ENCODE data around the gene IQCE. TPM values are rescaled to one million over a fixed set of nuclear protein-coding genes. Genes with fewer than 3 reads are reported as not detected.

The IQCE gene
- total RNA-seq, 2 donors from 2014 or later = 11.6 to 17.7 TPM

DNA sequence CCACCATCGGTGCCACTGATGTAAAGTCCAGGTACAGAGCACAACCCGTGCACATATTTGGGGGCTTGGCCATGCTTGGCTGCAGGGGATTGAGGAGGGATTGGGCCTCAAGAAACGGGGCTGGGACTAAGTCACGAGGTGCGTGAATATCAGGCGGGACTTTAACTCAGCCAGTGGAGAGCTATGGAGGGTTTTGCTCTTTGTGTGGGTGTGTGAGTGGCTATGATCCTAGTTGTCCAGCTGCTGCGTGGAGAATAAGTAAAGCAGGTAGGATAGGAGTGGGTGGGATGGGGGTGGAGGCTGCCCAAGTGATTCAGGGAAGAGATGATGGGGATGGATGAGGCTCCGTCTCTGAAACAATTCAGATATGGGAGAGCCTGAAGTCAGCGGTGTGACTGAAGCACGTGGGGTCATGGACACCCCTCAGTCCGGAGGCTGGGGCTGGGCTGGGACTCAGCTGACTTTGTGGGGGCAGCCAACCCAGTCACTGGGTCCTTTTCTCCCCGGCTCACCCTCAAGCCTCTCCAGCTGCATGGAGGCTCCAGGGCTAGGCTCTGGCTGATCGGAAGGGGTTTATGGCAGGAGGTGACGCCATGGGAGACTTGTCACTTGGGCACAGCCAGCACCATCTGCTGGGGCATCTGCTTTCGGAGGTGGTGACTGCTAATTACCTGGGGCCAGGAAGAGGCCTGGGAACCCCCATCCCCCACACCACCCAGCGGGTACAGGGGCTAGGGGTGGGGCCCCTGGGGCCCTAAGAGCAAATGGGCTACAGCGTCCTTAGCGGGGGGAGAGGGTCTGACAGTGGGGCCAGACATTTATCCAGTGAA lies 40.9 kb upstream of the IQCE start:
- H3K9me3 Mint-ChIP-seq = no peaks in the 10 kb centered on the region
- peaks cover 16 to 19% of the 10 kb centered on the region in 2 donors for H3K4me1 Mint-ChIP-seq (ENCODE audit: low read depth in 2 of 2)
- no peaks in the 10 kb centered on the region for H3K36me3 Mint-ChIP-seq
- peak overlapping the region in 1 of 2 donors; percentile 46 for H3K27ac Mint-ChIP-seq
- ATAC-seq (no peak), DNase-seq (ENCODE audit: low spot score) (no peak)
- no peaks in the 10 kb centered on the region for H3K27me3 Mint-ChIP-seq
- peak overlapping the region; percentile 61 for H3K4me3 Mint-ChIP-seq

DNA sequence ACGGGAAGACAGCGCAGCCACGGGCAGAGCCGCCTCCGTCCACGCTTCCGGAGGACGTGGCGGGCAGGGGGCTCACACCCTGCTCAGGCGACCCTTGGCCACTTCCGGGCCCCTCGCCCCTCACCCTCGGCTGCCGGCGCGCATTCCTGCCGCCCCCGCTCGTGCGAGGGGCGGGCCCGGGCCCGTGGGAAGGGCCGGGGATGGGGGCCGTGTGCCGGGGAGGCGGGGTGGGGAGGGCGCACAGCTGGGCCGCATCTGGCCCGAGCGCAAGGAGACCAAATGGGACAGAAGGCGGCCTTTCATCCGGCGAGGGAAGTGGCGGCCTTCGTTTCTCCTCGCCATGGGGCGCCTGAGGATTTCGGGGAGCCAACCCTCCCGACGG lies 40.1 kb upstream of the IQCE start:
- Mint-ChIP-seq H3K4me3 (peak overlapping the region; percentile 78), H3K9me3 (no peaks in the 10 kb centered on the region), H3K4me1 (ENCODE audit: low read depth in 2 of 2) (peaks cover 18 to 19% of the 10 kb centered on the region in 2 donors), H3K27ac (no peak overlapping the region), H3K36me3 (no peaks in the 10 kb centered on the region), H3K27me3 (no peaks in the 10 kb centered on the region)
- no peak for ATAC-seq
- DNase-seq (ENCODE audit: low spot score) = no peak

DNA sequence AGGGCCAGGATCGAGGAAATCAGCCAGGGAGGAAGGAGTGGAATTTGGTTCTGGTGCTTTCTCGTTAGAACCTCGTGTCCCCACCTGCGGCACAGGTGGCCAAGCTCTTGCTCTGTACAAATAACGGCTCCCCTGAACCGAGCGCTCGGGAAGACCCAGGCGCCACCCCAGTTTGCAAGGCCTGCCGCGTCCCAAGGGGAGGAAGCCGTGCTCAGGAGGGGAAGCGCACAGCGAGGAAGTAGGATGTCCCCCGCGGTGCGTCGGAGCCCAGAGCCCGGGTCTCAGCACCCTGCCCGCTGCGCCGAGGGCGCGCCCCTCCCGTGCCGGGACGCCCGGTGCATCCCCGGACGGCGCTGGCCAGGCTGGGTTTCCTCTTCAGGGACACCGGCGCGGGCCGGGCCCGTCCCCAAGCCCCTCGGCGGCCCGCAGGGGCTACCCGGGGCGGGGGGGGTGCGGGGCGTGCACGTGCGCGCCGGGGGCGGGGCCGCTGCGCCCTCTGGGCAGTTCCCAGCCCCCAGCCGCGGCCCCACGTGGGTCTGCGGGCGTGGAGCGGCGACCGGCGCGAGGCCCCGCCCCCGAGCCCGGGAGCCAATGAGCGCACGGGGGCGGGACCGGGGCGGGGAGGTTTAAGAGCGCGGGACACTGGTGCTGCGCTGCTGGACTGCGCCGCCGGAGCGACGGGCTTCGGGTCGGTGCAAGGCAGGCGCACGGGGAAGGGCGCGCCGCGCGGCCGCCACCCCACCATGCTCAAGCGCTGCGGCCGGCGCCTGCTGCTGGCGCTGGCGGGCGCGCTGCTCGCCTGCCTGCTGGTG lies 39.5 kb upstream of the IQCE start, which contains the start of gene LFNG:
LFNG (plus strand) TSS at position 656 of the 812 bp plus-strand sequence; CDS start at position 744, 88 bp downstream.
- peaks cover 18 to 19% of the 10 kb centered on the region in 2 donors for H3K4me1 Mint-ChIP-seq (ENCODE audit: low read depth in 2 of 2)
- peak within 1 kb of the TSS; percentile 90 for H3K4me3 Mint-ChIP-seq

DNA sequence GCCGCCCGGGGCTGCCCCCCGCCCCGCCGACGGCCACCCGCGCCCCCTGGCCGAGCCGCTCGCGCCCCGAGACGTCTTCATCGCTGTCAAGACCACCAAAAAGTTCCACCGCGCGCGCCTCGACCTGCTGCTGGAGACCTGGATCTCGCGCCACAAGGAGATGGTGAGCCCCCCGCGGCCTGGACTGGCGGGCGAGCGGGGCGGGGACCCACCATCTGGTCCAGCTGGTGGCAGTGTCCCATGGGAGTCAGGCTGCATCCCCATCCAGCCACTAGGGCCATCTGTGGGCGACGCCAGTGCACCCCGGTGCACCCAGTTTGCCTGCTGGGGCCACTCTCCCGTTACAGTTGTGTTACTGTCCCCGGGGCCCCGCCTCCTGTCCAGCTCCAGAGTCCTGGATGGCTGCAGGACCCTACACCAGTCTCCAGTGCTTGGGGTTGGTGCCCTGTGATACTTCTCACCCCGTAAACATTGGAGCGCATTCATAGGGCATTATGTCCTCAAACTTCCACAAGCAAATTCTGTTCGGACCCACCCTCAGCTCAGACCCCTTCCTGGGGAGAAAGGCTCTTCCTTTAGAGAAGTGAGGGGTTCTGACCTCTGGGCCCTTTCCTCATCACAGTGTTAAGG lies 38.5 kb upstream of the IQCE start:
- DNase-seq (ENCODE audit: low spot score) = no peak
- Mint-ChIP-seq H3K36me3 (no peaks in the 10 kb centered on the region), H3K9me3 (no peaks in the 10 kb centered on the region), H3K27me3 (no peaks in the 10 kb centered on the region), H3K4me1 (ENCODE audit: low read depth in 2 of 2) (peaks cover 18 to 19% of the 10 kb centered on the region in 2 donors), H3K27ac (peak overlapping the region; percentile 77 to 78), H3K4me3 (peak overlapping the region; percentile 90)
- ATAC-seq = no peak

More for the DNA sequence above, 39.5 kb upstream of the IQCE start, which contains the start of gene LFNG:
- DNase-seq (ENCODE audit: low spot score) (peak; percentile 93), ATAC-seq (peak; percentile 87 to 88)
- Mint-ChIP-seq H3K27ac (peak within 1 kb of the TSS; percentile 77 to 78), H3K9me3 (no peaks in the 10 kb centered on the region), H3K36me3 (no peaks in the 10 kb centered on the region), H3K27me3 (no peaks in the 10 kb centered on the region)

DNA sequence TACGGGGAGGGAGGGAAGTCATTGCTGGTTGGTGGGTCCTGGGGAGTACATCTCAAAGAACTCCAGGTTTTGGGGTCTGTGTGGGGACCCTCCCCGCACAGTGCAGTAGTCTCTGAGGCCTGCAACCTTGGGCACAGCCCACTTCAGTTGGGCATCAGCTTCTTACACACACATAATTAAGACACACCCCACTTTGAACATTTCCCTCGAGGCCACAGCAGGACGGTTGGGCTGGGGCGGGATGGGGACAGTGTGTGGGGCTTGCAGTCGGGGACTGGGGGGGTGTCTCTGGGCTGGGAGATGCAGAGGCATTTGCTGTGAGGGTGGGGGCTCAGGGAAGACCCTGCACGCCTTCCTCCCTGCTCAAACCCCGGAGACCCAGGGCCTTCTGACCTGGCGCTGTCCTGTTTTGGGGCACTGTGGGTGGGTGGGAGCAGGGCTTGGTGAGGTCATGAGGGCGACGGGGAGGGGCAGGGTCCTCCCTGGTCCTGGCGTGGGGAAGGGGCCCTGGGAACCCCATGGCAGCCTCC lies 38.0 kb upstream of the IQCE start:
- H3K9me3 Mint-ChIP-seq = no peaks in the 10 kb centered on the region

DNA sequence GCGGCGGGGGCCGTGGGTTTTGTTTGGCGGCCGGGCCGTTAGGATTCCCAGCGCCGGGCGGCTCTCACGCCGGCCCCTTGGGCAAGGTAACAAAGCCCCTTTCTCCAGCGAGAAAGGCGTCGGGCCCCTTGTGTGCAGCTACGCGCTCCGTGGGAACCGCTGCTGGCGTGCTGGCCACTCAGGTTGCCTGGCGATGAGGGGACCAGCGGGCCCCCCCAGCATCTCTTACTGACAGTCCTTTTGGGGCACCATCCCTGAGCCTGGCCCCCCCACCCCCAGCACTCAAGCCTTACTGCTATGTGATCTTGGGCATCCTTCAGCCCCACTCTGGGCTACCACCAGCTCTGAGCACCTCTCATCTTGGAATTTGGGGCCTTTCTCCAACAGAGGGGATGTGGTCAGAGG lies 37.4 kb upstream of the IQCE start:
- no peak for ATAC-seq

More for the DNA sequence above, 38.0 kb upstream of the IQCE start:
- no peaks in the 10 kb centered on the region for H3K36me3 Mint-ChIP-seq
- H3K27me3 Mint-ChIP-seq = no peaks in the 10 kb centered on the region
- H3K4me3 Mint-ChIP-seq = peak overlapping the region; percentile 90
- ATAC-seq = no peak
- peak overlapping the region; percentile 77 to 78 for H3K27ac Mint-ChIP-seq
- H3K4me1 Mint-ChIP-seq (ENCODE audit: low read depth in 2 of 2) = peaks cover 18 to 21% of the 10 kb centered on the region in 2 donors
- no peak for DNase-seq (ENCODE audit: low spot score)

DNA sequence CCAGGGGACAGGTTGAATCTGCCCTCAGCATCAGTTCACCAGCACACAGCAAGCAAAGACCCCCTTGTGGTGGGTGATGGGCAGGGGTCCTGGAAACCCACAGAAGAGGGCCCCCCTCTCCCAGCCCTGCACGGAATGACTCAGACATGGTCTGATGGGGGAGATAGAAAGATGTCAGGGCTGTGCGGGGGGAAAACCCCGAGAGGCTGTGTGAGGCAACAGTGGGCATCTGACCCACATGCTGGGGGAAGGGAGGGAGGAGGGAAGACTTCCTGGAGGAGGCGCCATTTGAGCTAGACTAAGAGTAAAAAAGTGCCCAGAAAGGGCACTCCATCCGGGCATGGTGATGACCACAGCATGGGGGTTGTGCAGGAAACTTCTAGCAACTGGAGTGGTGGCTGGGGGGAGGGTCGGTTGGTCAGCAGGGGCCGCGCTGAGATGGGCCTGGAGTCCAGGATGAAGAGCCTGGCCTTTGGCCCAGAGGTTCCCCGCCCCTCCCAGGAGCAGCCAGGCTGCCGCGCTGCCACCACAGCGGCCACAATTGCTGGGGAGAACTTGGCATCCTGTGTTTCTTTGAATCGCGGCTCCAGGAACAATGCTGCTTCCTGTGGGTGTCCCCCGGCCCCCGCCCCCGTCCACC lies 36.7 kb upstream of the IQCE start:
- Mint-ChIP-seq H3K4me1 (ENCODE audit: low read depth in 2 of 2) (peaks cover 18 to 25% of the 10 kb centered on the region in 2 donors), H3K27me3 (no peaks in the 10 kb centered on the region)
- ATAC-seq = peak; percentile 74 to 78

More for the DNA sequence above, 37.4 kb upstream of the IQCE start:
- Mint-ChIP-seq H3K9me3 (no peaks in the 10 kb centered on the region), H3K36me3 (no peaks in the 10 kb centered on the region), H3K27ac (peak overlapping the region; percentile 86 to 97), H3K4me1 (ENCODE audit: low read depth in 2 of 2) (peaks cover 18 to 25% of the 10 kb centered on the region in 2 donors), H3K4me3 (peak overlapping the region; percentile 90), H3K27me3 (no peaks in the 10 kb centered on the region)
- no peak for DNase-seq (ENCODE audit: low spot score)

DNA sequence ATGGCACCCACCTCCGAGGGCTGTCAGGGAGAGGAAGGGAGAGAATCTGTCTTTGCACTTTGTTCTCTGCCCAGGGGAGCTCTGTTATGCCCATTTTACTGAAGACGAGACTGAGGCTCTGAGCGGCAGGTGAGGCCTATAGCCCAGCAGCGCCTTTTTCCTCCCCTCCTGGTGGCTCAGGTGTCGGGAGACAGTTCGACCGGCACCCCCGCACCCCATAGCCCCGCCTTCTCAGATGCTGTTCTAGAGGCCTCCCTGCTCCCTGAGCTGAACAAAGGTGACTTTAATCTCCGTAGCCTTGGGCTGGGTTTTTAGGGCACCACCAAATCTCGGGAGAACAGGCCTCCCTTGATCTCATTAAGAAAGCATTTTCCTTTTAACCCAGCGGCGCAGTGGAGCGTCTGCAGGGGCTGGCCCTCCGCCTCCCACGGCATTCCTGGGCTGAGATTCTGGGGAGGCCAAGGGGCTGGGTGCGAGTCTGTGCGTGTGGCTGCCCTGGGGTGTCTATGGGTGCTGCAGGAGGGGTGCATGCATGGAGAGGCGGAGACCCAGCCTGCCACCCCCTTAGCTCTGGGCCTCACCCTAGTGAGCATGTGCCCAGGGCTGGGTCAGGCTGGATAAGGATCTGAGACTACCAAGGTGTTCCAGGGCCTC lies 35.9 kb upstream of the IQCE start:
- no peak for DNase-seq (ENCODE audit: low spot score)
- Mint-ChIP-seq H3K36me3 (no peaks in the 10 kb centered on the region), H3K4me1 (ENCODE audit: low read depth in 2 of 2) (peaks cover 18 to 26% of the 10 kb centered on the region in 2 donors), H3K27me3 (no peaks in the 10 kb centered on the region), H3K4me3 (peak overlapping the region; percentile 90), H3K9me3 (no peaks in the 10 kb centered on the region), H3K27ac (peak overlapping the region; percentile 86 to 97)
- ATAC-seq = no peak

More for the DNA sequence above, 36.7 kb upstream of the IQCE start:
- H3K4me3 Mint-ChIP-seq = peak overlapping the region; percentile 90
- no peaks in the 10 kb centered on the region for H3K36me3 Mint-ChIP-seq
- no peaks in the 10 kb centered on the region for H3K9me3 Mint-ChIP-seq
- peak overlapping the region; percentile 86 to 97 for H3K27ac Mint-ChIP-seq
- peak; percentile 94 for DNase-seq (ENCODE audit: low spot score)

DNA sequence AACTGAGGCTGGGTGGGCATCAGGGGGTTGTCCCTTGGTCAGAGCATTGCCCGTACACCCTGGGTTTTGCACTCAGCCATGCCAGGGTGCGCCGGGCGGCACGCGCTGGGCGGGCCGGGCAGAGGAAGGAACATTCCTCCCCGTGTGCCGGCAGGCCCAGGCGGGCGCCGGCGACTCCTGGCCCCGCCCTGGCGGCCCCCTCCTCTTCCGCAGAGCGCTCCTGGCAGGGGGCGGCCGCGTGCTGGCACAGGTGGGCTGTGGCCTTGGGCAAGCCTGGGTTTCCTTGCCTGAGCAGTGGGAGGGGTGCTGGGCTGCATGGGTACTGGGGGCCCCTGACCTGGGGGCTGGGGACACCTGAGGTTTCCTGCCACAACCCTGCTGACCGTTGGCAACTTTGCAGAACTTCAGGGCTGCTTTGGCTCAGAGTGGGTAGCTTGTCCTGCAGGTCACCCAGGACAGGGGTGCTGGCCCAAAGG lies 35.3 kb upstream of the IQCE start:
- ATAC-seq (no peak), DNase-seq (ENCODE audit: low spot score) (no peak)
- Mint-ChIP-seq H3K36me3 (no peaks in the 10 kb centered on the region), H3K27ac (peak overlapping the region; percentile 86 to 97), H3K27me3 (no peaks in the 10 kb centered on the region), H3K4me3 (peak overlapping the region; percentile 90), H3K4me1 (ENCODE audit: low read depth in 2 of 2) (peaks cover 24 to 31% of the 10 kb centered on the region in 2 donors), H3K9me3 (no peaks in the 10 kb centered on the region)

DNA sequence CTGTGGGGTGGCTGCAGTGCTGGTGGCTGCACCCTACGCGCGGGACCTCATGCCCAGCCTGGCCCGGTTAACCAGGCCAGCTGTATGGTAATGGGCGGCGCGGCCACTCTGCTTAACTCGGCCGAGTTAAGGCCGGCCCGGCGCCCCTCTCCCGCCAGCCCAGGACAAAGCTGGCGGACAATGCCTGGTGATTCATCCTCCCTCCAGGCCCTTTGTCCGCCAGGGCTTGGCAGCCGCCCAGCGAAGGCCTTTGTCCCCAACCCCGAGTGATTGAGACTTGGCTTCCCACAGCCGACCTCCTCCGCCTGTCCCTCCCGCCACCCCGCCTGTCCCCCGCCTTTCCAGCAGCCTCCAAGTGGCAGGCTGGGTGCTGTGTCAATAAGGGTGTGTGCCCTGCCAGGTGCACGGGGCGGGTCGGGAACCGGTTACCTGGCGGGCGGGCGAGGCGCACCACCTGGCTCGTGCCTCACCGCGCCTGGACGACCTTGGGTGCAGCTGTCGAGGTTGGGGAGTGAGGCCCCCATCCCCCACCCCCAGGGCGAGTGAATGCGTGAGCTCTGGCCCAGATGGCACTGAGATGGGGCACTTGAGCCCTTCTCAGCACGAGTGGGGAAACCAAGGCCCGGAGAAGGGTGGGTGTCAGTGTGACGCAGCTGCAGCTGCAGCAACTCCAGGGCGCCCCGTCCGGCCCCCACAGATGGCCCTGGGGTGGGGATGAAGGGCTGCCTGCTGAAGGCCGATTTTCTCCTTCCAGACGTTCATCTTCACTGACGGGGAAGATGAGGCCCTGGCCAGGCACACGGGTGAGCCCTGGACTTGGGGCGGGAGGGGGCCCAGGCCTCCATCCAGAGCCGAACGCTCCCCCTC lies 34.6 kb upstream of the IQCE start:
- Mint-ChIP-seq H3K4me1 (ENCODE audit: low read depth in 2 of 2) (peaks cover 28 to 31% of the 10 kb centered on the region in 2 donors), H3K27me3 (no peaks in the 10 kb centered on the region), H3K27ac (no peak overlapping the region), H3K9me3 (no peaks in the 10 kb centered on the region), H3K36me3 (no peaks in the 10 kb centered on the region), H3K4me3 (peak overlapping the region; percentile 90)
- ATAC-seq (no peak), DNase-seq (ENCODE audit: low spot score) (peak; percentile 46)

DNA sequence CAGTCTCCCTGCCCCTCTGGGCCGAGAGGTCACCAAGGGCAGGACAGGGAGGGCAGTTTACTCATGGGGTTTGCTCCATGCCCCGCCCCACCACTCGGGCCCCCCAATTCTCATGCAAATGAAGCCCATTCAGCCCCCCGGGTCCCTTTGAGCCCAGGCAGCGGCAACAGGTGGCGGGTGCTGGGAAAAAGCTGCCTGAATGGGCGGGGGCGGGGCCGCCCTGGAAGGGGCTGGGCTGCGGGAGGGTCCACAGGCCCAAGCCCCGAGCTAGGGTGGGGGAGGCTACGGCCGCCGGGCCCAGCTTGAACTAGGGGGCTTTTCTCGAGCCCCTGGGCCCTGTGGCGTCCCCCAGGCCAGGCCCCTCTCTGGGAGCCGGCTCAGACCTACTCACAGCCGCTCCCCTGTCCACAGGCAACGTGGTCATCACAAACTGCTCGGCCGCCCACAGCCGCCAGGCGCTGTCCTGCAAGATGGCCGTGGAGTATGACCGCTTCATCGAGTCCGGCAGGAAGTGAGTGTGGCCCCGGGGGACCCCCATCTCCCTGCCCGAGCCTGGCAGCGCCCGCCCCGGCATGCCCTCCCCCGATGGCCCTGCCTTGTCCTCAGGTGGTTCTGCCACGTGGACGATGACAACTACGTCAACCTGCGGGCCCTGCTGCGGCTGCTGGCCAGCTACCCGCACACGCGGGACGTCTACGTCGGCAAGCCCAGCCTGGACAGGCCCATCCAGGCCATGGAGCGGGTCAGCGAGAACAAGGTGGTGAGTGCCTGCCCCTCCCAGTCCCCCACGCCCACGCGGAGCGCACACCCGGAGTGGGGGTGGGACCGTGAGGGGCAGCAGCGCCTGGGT lies 33.7 kb upstream of the IQCE start:
- no peaks in the 10 kb centered on the region for H3K27me3 Mint-ChIP-seq
- peak; percentile 62 for DNase-seq (ENCODE audit: low spot score)
- no peaks in the 10 kb centered on the region for H3K9me3 Mint-ChIP-seq
- H3K4me3 Mint-ChIP-seq = no peak overlapping the region
- no peak overlapping the region for H3K27ac Mint-ChIP-seq
- ATAC-seq = no peak
- peaks cover 31 to 36% of the 10 kb centered on the region in 2 donors for H3K4me1 Mint-ChIP-seq (ENCODE audit: low read depth in 2 of 2)
- H3K36me3 Mint-ChIP-seq = no peaks in the 10 kb centered on the region
